ENCODE measurements around the gene SIGLEC12. TPM values are rescaled to one million over a fixed set of nuclear protein-coding genes. Genes with fewer than 3 reads are reported as not detected.

Gene SIGLEC12
- total and polyA plus RNA-seq, 9 of the 15 experiments (the other 6 are each of a cell fraction or from before 2014, with no cell fraction given), result 0.08 to 1.3 (median 0.54) TPM

GRCh38 chr19:51508059-51508733, 6.6 kb upstream of the SIGLEC12 start (continued):
- TF ChIP-seq ATF2 (CRISPR knock-in tag; IDR thresholded peaks at IDR 0.05) (no peak), DLX4 (CRISPR knock-in tag; IDR thresholded peaks at IDR 0.05) (no peak), NKRF (IDR thresholded peaks at IDR 0.05; ENCODE audit: borderline replicate concordance) (no peak; the same call in 1 of the 2 replicates), UBTF (IDR thresholded peaks at IDR 0.05; ENCODE audit: borderline replicate concordance in 1 of 2, low read depth in 2 of 2, low read length in 2 of 2) (no peak), ZNF124 (CRISPR knock-in tag; IDR thresholded peaks at IDR 0.05) (no peak), NR2C1 (IDR thresholded peaks at IDR 0.05) (peak; percentile 37; the same call in 1 of the 2 replicates), NR2C1 (tag; IDR thresholded peaks at IDR 0.05) (no peak), SMAD1 (IDR thresholded peaks at IDR 0.05; ENCODE audit: low read depth, low read length, partially characterized antibody) (peak; percentile 89), SLC30A9 (CRISPR knock-in tag; IDR thresholded peaks at IDR 0.05) (no peak), L3MBTL2 (IDR thresholded peaks at IDR 0.05) (no peak; the same call in 1 of the 2 replicates), ZNF134 (CRISPR knock-in tag; conservative IDR thresholded peaks at IDR 0.05) (no peak), ILF3 (IDR thresholded peaks at IDR 0.05; ENCODE audit: borderline replicate concordance) (no peak), IRF1 (CRISPR knock-in tag; IDR thresholded peaks at IDR 0.05; ENCODE audit: borderline replicate concordance) (no peak), BRD9 (IDR thresholded peaks at IDR 0.05; ENCODE audit: low read depth, partially characterized antibody) (peak; percentile 93), ZBTB2 (IDR thresholded peaks at IDR 0.05) (0 out of 2 replicates have a peak, but pooled peaks have one; percentile 79), HDAC6 (IDR thresholded peaks at IDR 0.05; ENCODE audit: low read depth, low read length) (no peak), ELK1 (CRISPR knock-in tag; IDR thresholded peaks at IDR 0.05) (no peak)

All from K562 (cell line).